Liver (tissue), 9 donors: Measurements from ENCODE around the gene INPP4B. TPM values are rescaled to one million over a fixed set of nuclear protein-coding genes. Genes with fewer than 3 reads are reported as not detected.

Experiments
- DNase-seq: peaks from one replicate; pipeline ENCODE4 v3.0.0-alpha.2; 2017; ENCODE audit warnings: low spot score
- H3K27ac ChIP-seq, 2 donors: one replicate each; pipeline ENCODE4 v1.7.0; 2013; ENCODE audit warnings: inconsistent platforms in 2 of 2, low read length in 2 of 2, control low read depth in 1 of 2, low read depth in 1 of 2, mild to moderate bottlenecking in 1 of 2
- H3K27me3 ChIP-seq, 4 donors: one replicate each; pipeline versions ENCODE4 v1.6.1 to v1.7.0; 2013; ENCODE audit warnings: low read length in 3 of 4, inconsistent platforms in 1 of 4, mild to moderate bottlenecking in 1 of 4, moderate library complexity in 1 of 4; ENCODE audit not compliant: control insufficient read depth in 4 of 4, insufficient read depth in 4 of 4
- H3K36me3 ChIP-seq, 4 donors: one replicate each; pipeline versions ENCODE4 v1.6.1 to v1.7.0; 2013; ENCODE audit warnings: low read length in 3 of 4, mild to moderate bottlenecking in 3 of 4, low read depth in 1 of 4, moderate library complexity in 1 of 4; ENCODE audit not compliant: control insufficient read depth in 4 of 4, insufficient read depth in 3 of 4
- H3K4me1 ChIP-seq, 4 donors: one replicate each; pipeline versions ENCODE4 v1.6.1 to v1.7.0; 2013; ENCODE audit warnings: low read length in 3 of 4, mild to moderate bottlenecking in 3 of 4, moderate library complexity in 1 of 4; ENCODE audit not compliant: control insufficient read depth in 4 of 4, insufficient read depth in 4 of 4
- H3K4me3 ChIP-seq, 3 donors: one replicate each; pipeline versions ENCODE4 v1.6.1 to v1.7.0; 2013; ENCODE audit warnings: low read length in 3 of 3, control low read depth in 1 of 3, low read depth in 1 of 3, mild to moderate bottlenecking in 1 of 3
- H3K9ac ChIP-seq, 2 donors: one replicate each; pipeline ENCODE4 v1.7.0; 2013; ENCODE audit warnings: low read length in 2 of 2, mild to moderate bottlenecking in 2 of 2, moderate library complexity in 2 of 2, control low read depth in 1 of 2, low read depth in 1 of 2
- H3K9me3 ChIP-seq, 4 donors: one replicate each; pipeline versions ENCODE4 v1.6.1 to v1.7.0; 2013; ENCODE audit warnings: low read length in 3 of 4; ENCODE audit not compliant: control insufficient read depth in 4 of 4
- EGR1 ChIP-seq, 2 donors: IDR thresholded peaks; 2 replicates each; pipeline ENCODE4 v1.6.1; 2016 to 2018; ENCODE audit warnings: antibody characterized with exemption in 2 of 2, low read depth in 2 of 2
- FOXA1 ChIP-seq: IDR thresholded peaks from 2 replicates; pipeline ENCODE4 v1.6.1; 2016; ENCODE audit warnings: antibody characterized with exemption
- FOXA2 ChIP-seq: IDR thresholded peaks from 2 replicates; pipeline ENCODE4 v1.6.1; 2016; ENCODE audit warnings: antibody characterized with exemption
- HNF4A ChIP-seq, 2 donors: conservative IDR thresholded peaks; 2 replicates each; pipeline ENCODE4 v1.6.1; 2016; ENCODE audit warnings: antibody characterized with exemption in 2 of 2, mild to moderate bottlenecking in 2 of 2
- JUND ChIP-seq, 2 donors: IDR thresholded peaks; 2 replicates each; pipeline ENCODE4 v1.6.1; 2016; ENCODE audit warnings: antibody characterized with exemption in 2 of 2
- NR2F2 ChIP-seq: IDR thresholded peaks from 2 replicates; pipeline ENCODE4 v1.6.1; 2016; ENCODE audit warnings: antibody characterized with exemption
- RAD21 ChIP-seq, 2 donors: IDR thresholded peaks; 2 replicates each; pipeline ENCODE4 v1.6.1; 2016; ENCODE audit warnings: antibody characterized with exemption in 2 of 2, mild to moderate bottlenecking in 2 of 2
- RXRA ChIP-seq, 2 donors: IDR thresholded peaks; 2 replicates each; pipeline ENCODE4 v1.6.1; 2017 to 2018; ENCODE audit warnings: antibody characterized with exemption in 2 of 2, mild to moderate bottlenecking in 1 of 2
- SP1 ChIP-seq: IDR thresholded peaks from 2 replicates; pipeline ENCODE4 v1.6.1; 2018; ENCODE audit warnings: antibody characterized with exemption, mild to moderate bottlenecking
- TAF1 ChIP-seq: conservative IDR thresholded peaks from 2 replicates; pipeline ENCODE4 v1.6.1; 2016; ENCODE audit warnings: antibody characterized with exemption, mild to moderate bottlenecking
- WGBS: extraction: QIAGEN DNeasy Blood & Tissue Kit; methylation state at CpG from one replicate; pipeline ENCODE4 v1.1.7; 2013; 5-methylcytosine and 5-hydroxymethylcytosine counted together
- polyA plus RNA-seq, 2 donors: library from polyadenylated mRNA; stranded (reverse) in 1 of 2; unstranded in 1 of 2; fragments of 200-250 nt in 1 of 2; fragments of >200 nt in 1 of 2; fragmentation: Nextera tagmentation in 1 of 2; extraction: Ambion mirVana in 1 of 2; gene quantifications; one replicate each; pipeline versions ENCODE4 v1.2.1 to v1.2.3, GENCODE V29; 2013 to 2015
- total RNA-seq, 2 donors: library from RNA; depleted of rRNA; stranded (reverse); fragments of >200 nt; gene quantifications; one replicate each; pipeline ENCODE4 v1.2.3, GENCODE V29; 2014
- TF ChIP-seq, protein P1 (sequence below): IDR thresholded peaks from 2 replicates; pipeline ENCODE4 v1.6.1; 2016; ENCODE audit warnings: antibody characterized with exemption
- TF ChIP-seq, protein P2 (sequence below): IDR thresholded peaks from 2 replicates; pipeline ENCODE4 v1.6.1; 2016; ENCODE audit warnings: antibody characterized with exemption, mild to moderate bottlenecking
- TF ChIP-seq, protein P3 (sequence below): IDR thresholded peaks from 2 replicates; pipeline ENCODE4 v1.6.1; 2016; ENCODE audit warnings: antibody characterized with exemption
- TF ChIP-seq, protein P4 (sequence below): fragments of 150-350 bp; IDR thresholded peaks from 2 replicates; pipeline ENCODE4 v1.5.1; 2017; ENCODE audit warnings: improper control_type of control experiment, low read depth, low read length; ENCODE audit not compliant: missing input control
- TF ChIP-seq, protein P5 (sequence below): IDR thresholded peaks from 2 replicates; pipeline ENCODE4 v1.6.1; 2016; ENCODE audit warnings: antibody characterized with exemption
- donor health status: healthy.
- donor health status: healthy.
- donor health status: healthy.
- donor health status: healthy.
- donor health status: healthy.

The INPP4B gene
- total and polyA plus RNA-seq, 4 donors = 0.43 to 2.8 (median 1.6) TPM

DNA sequence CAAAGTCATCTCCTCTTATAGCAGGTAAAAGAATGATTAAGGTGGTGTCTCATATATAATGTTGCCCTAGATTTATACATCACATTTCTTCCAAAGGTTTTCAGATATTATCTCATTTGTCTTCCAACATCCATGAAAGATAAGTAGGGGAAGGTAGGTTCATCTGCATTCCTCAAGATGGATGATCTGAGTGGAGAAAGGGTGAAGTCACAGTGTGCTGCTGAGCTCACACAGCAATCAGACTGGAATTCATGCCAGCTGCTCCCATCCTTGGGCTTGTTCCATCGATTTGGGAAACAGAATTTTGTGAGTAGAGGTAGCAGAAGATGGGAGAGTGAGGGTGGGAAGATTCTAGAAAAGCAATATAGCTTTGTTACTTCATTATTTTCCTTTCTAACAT lies 482.4 kb downstream of the INPP4B start:
- H3K27ac ChIP-seq = no peak overlapping the region
- H3K4me3 ChIP-seq = no peak overlapping the region
- no peaks in the 10 kb centered on the region for H3K36me3 ChIP-seq
- H3K27me3 ChIP-seq = peaks cover 0 to 5% (median 0%) of the 10 kb centered on the region in 4 donors
- 72% methylated on average over 1 of the region's 1 CpG for WGBS
- TF ChIP-seq, protein P1, sequence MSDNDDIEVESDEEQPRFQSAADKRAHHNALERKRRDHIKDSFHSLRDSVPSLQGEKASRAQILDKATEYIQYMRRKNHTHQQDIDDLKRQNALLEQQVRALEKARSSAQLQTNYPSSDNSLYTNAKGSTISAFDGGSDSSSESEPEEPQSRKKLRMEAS = no peak
- no peak for TF ChIP-seq FOXA2
- no peak for TF ChIP-seq SP1
- TF ChIP-seq RAD21 (IDR thresholded peaks at IDR 0.05) = no peak
- no peak for TF ChIP-seq JUND (IDR thresholded peaks at IDR 0.05)
- TF ChIP-seq, protein P2, sequence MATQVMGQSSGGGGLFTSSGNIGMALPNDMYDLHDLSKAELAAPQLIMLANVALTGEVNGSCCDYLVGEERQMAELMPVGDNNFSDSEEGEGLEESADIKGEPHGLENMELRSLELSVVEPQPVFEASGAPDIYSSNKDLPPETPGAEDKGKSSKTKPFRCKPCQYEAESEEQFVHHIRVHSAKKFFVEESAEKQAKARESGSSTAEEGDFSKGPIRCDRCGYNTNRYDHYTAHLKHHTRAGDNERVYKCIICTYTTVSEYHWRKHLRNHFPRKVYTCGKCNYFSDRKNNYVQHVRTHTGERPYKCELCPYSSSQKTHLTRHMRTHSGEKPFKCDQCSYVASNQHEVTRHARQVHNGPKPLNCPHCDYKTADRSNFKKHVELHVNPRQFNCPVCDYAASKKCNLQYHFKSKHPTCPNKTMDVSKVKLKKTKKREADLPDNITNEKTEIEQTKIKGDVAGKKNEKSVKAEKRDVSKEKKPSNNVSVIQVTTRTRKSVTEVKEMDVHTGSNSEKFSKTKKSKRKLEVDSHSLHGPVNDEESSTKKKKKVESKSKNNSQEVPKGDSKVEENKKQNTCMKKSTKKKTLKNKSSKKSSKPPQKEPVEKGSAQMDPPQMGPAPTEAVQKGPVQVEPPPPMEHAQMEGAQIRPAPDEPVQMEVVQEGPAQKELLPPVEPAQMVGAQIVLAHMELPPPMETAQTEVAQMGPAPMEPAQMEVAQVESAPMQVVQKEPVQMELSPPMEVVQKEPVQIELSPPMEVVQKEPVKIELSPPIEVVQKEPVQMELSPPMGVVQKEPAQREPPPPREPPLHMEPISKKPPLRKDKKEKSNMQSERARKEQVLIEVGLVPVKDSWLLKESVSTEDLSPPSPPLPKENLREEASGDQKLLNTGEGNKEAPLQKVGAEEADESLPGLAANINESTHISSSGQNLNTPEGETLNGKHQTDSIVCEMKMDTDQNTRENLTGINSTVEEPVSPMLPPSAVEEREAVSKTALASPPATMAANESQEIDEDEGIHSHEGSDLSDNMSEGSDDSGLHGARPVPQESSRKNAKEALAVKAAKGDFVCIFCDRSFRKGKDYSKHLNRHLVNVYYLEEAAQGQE = no peak
- TF ChIP-seq, protein P3, sequence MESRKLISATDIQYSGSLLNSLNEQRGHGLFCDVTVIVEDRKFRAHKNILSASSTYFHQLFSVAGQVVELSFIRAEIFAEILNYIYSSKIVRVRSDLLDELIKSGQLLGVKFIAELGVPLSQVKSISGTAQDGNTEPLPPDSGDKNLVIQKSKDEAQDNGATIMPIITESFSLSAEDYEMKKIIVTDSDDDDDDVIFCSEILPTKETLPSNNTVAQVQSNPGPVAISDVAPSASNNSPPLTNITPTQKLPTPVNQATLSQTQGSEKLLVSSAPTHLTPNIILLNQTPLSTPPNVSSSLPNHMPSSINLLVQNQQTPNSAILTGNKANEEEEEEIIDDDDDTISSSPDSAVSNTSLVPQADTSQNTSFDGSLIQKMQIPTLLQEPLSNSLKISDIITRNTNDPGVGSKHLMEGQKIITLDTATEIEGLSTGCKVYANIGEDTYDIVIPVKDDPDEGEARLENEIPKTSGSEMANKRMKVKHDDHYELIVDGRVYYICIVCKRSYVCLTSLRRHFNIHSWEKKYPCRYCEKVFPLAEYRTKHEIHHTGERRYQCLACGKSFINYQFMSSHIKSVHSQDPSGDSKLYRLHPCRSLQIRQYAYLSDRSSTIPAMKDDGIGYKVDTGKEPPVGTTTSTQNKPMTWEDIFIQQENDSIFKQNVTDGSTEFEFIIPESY = no peak
- no peak for TF ChIP-seq HNF4A (conservative IDR thresholded peaks at IDR 0.05)
- no peak for TF ChIP-seq TAF1
- TF ChIP-seq, protein P4, sequence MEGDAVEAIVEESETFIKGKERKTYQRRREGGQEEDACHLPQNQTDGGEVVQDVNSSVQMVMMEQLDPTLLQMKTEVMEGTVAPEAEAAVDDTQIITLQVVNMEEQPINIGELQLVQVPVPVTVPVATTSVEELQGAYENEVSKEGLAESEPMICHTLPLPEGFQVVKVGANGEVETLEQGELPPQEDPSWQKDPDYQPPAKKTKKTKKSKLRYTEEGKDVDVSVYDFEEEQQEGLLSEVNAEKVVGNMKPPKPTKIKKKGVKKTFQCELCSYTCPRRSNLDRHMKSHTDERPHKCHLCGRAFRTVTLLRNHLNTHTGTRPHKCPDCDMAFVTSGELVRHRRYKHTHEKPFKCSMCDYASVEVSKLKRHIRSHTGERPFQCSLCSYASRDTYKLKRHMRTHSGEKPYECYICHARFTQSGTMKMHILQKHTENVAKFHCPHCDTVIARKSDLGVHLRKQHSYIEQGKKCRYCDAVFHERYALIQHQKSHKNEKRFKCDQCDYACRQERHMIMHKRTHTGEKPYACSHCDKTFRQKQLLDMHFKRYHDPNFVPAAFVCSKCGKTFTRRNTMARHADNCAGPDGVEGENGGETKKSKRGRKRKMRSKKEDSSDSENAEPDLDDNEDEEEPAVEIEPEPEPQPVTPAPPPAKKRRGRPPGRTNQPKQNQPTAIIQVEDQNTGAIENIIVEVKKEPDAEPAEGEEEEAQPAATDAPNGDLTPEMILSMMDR = no peak
- no peak for TF ChIP-seq EGR1 (IDR thresholded peaks at IDR 0.05; ENCODE audit: low read depth in 2 of 2)
- TF ChIP-seq RXRA (IDR thresholded peaks at IDR 0.05) = no peak
- TF ChIP-seq, protein P5, sequence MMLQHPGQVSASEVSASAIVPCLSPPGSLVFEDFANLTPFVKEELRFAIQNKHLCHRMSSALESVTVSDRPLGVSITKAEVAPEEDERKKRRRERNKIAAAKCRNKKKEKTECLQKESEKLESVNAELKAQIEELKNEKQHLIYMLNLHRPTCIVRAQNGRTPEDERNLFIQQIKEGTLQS = no peak
- TF ChIP-seq FOXA1 = no peak
- no peak for TF ChIP-seq NR2F2
- no peaks in the 10 kb centered on the region for H3K9me3 ChIP-seq
- H3K9ac ChIP-seq = no peak overlapping the region
- DNase-seq = no peak
- H3K4me1 ChIP-seq = no peaks in the 10 kb centered on the region

DNA sequence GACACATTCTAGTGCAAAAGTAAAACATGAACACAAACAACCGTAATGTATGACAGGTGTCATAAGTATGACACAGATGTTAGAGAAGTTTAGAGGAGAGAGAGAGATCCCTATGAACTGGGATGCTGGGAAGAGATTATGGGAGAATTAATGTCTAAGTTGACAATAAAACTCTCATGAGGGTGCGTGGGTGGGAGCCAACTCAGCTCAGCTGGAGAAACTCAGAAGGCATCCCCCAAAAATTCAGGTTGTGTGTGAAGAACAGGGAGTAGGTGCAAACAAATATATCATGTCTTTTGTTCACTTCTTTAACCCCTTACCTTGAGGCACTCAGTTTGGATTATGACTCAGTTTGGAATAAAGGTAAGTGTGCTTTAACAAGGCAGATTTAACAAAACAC lies 484.1 kb downstream of the INPP4B start:
- no peak for DNase-seq
- H3K27me3 ChIP-seq = peaks cover 0 to 5% (median 0%) of the 10 kb centered on the region in 4 donors
- no peak overlapping the region for H3K27ac ChIP-seq
- TF ChIP-seq FOXA1 = no peak
- H3K9me3 ChIP-seq = no peaks in the 10 kb centered on the region
- WGBS = 93% methylated on average over 2 of the region's 2 CpGs
- no peaks in the 10 kb centered on the region for H3K4me1 ChIP-seq
- no peaks in the 10 kb centered on the region for H3K36me3 ChIP-seq
- no peak overlapping the region for H3K9ac ChIP-seq
- H3K4me3 ChIP-seq = no peak overlapping the region
